Sigmoid colon (tissue), 4 donors: ENCODE data around the gene SLC39A6.

Experiments
- EP300 ChIP-seq, 4 donors: sonication (generic); formaldehyde crosslinking; IDR thresholded peaks; one replicate each; pipeline ENCODE4 v1.6.1; 2017; ENCODE audit warnings: antibody characterized with exemption in 4 of 4
- POLR2A ChIP-seq, 2 donors: fragments of 450-650 bp; IDR thresholded peaks; one replicate each; pipeline ENCODE4 v1.6.1; 2016; ENCODE audit warnings: antibody characterized with exemption in 2 of 2, mild to moderate bottlenecking in 2 of 2, moderate library complexity in 2 of 2
- POLR2AphosphoS5 ChIP-seq, 4 donors: sonication (generic); formaldehyde crosslinking; IDR thresholded peaks; one replicate each; pipeline ENCODE4 v1.6.1; 2017; ENCODE audit warnings: antibody characterized with exemption in 4 of 4
- TF ChIP-seq, protein P1 (sequence below), 4 experiments: fragments of 450-650 bp in 3 of 4; fragments of 200-600 bp in 1 of 4; IDR thresholded peaks; one replicate each; pipeline ENCODE4 v1.5.1; 2016 to 2019; ENCODE audit warnings: antibody characterized with exemption in 4 of 4, mild to moderate bottlenecking in 3 of 4, moderate library complexity in 2 of 4

DNA sequence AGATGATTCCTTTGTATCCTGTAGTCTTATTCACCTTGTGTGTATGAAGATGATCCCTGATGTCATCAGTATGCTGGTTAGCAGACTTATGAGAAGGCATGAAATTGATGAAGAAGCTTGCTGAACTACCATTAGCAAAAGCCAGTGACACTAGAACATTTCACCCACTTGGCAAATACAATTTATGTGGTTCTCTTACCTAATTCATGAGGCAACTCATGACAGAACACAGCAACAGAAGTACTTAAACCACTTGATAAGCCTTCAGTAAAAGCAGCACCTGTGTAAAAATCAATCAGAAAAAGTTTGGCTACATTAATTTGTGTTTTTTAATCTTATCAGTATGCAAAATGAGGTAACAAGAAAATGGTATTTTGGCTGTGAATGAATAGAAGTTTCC, 16.8 kb downstream of the SLC39A6 start:
- TF ChIP-seq POLR2AphosphoS5 (IDR thresholded peaks at IDR 0.05): no peak
- no peak for TF ChIP-seq EP300 (IDR thresholded peaks at IDR 0.05)
- TF ChIP-seq, protein P1, sequence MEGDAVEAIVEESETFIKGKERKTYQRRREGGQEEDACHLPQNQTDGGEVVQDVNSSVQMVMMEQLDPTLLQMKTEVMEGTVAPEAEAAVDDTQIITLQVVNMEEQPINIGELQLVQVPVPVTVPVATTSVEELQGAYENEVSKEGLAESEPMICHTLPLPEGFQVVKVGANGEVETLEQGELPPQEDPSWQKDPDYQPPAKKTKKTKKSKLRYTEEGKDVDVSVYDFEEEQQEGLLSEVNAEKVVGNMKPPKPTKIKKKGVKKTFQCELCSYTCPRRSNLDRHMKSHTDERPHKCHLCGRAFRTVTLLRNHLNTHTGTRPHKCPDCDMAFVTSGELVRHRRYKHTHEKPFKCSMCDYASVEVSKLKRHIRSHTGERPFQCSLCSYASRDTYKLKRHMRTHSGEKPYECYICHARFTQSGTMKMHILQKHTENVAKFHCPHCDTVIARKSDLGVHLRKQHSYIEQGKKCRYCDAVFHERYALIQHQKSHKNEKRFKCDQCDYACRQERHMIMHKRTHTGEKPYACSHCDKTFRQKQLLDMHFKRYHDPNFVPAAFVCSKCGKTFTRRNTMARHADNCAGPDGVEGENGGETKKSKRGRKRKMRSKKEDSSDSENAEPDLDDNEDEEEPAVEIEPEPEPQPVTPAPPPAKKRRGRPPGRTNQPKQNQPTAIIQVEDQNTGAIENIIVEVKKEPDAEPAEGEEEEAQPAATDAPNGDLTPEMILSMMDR (IDR thresholded peaks at IDR 0.05): no peak
- TF ChIP-seq POLR2A (IDR thresholded peaks at IDR 0.05): no peak
